CMK (cell line): ENCODE measurements around the gene POLD3.
"Not testable (repeated sequence)": the region's sequence is repeated elsewhere in the genome, so short reads cannot be mapped to it uniquely, and the experiment has no call there.

Source experiments
- DNase-seq: peaks from one replicate; pipeline ENCODE4 v3.0.0-alpha.2; 2010; ENCODE audit warnings: low read depth

Gene POLD3

DNA sequence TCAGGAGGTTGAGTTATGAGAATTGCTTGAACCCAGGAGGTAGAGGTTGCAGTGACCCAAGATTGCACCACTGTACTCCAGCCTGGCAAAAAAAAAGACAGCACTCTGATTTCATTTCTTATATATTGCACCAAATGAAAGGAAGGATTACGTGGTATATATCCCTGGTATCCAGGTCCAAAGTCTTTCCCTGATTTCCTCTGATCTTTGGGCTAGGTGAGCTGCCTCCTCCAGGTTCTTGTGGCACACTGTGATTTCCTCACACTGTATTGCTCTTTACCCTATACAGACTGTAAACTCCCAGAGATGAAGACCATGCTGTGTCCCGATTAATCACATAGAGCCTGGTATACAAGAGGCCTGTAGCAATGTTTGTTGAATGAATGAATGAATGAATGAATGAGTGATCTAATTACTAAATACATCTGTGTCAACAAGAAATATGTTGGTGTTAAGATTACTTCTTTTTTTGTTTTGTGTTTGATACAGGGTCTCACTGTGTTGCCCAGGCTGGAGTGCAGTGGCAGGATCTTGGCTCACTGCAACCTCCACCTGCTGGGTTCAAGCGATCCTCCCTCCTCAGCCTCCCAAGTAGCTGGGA is 9.3 kb upstream of the POLD3 start:
- DNase-seq, result no peak

DNA sequence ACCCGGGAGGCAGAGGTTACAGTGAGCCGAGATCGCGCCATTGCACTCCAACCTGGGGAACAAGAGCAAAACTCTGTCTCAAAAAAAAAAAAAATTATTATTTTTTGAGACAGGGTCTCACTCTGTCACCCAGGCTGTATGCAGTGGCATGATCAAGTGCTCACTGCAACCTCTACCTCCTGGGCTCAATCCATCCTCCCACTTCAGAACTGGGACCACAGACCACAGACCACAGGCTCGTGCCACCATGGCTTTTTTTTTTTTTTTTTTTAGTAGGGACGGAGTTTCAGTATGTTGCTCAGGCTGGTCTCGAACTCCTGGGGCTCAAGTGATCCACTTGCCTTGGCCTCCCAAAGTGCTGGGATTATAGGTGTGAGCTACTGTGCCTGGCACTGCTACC is 1.9 kb upstream of the POLD3 start:
- DNase-seq, result not testable (repeated sequence)

DNA sequence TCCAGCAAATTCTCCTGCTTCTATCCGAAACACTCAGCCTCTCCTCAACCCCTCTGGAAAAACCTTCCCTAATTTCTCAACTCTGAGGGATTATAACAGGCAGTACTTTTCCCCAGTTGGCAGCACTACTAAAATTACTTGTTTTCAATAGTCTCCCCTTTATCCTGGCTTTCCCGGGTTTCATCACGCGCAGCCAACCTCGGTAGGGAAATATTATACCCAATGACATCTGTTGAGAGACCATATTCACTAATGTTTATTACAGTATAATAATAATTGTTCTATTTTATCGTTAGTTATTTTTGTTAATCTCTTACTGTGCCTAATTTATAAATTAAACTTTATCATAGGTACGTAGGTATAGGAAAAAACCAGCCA is 330 bp upstream of the POLD3 start:
- DNase-seq, result no peak

DNA sequence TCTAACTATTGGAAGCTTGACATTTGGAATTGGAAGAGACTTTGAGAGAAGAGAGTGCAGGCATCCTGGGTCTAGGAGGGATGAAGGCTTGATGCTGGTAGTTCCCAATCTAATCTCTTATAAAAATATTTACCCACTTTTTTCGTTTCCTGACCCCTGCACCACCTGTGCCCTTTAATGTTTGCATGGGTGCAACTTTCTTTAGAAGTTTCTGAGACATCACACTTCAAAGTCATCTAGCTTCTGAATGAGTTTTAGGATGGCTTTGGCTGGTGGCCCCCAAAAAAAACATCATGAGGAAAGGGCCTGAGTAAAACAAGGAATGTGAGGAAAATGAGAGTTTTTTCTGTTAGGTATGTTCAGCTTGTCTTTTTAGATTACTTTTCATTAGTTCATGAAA is 1.1 kb downstream of the POLD3 start:
- DNase-seq, result no peak

DNA sequence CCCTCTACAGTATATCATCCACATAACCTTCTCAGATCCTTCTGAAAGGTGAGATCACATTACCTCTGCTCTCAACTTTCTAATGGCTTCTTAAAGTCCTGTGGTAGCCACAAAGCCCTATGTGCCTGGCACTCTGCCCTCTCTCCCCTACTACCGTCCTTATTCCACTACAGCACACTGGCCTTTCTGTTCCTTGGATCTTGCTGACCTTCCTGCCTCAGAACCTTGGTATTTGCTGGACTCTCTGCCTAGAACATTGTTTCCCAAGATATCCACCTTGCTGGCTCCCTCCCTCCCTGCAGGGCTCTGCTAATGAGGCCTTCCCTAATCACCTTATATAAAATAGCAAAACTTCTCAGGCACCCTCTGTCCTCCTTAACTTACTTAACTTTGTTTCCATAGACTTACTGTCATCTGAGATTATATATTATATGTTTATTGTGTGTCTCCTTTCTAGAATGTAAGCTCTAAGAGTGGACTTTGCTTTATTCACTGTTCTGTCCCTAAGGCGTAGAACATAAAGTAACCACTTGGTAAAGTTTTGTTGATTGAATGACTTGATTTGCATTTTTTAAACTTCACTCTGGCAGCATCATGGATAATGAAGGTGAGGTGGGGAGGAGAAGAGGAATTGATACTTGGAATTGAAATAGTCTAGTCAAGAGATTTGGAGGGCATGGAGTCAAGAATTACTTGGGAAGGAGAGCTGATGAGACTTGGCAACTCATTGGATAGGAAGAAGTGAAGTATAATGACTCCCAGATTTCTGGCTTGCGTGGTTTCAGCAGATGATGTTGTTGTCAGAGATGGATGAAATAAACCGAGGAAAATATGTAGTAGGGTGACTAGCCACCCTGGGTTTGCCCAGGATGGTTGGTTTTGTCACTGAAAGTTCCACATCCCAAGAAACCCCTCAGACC is 10.5 kb downstream of the POLD3 start:
- no peak for DNase-seq

DNA sequence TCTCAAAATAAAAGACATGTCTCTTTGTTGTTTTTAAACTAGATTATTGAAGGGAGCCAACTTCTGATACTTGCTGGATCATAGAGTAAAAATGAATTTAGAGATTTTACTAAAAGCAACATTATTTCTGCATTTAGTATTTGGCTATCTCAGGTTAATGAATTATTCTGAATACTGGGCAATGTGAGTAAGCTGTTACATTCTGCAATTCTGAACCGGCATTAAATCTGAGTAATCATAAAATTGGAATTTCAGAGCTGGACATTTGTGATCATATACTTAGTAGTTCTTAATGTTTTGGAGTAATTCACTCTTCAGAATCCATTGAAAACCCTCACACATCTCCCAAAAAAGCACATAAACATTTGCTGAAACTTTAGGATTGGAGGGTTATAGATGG is 11.5 kb downstream of the POLD3 start:
- DNase-seq, result no peak

DNA sequence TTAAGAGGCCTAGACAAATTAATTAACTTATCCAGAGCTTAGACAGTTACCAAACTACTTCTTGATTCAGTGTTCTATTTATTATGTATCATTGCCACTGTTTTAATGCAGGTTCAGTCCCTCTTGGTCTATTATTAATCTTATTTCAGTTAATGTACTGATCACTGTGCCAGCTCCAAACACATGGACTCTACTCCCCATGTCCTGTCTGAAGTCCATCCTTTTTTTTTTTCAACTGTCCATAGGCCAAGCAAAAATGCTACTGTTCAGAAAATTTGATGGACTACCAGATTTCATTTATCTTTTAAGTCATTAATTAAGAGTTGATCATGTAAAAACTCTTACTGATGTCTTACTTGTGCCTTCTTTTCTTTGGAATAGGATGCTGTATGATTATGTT is 11.9 kb downstream of the POLD3 start:
- DNase-seq, result no peak

DNA sequence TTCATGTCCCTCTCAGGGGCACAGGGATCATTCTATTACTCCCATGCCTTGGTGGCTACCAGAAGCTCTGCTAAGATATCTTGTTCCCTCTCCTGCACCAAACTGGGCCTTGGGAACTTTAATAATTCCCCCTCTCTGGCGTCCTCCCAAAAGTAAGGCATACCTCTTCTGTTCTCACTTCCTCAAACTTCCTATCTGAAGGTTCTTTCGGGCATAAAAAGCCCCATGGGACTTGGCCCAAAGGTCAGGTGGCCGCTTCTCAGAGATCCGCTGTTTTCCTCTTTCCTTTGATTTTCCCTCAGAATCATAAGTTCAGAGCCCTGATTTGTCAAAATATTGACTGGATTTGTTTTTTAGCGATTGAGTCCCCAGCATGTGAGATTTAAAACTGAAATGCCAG is 13.0 kb downstream of the POLD3 start:
- DNase-seq, result no peak

DNA sequence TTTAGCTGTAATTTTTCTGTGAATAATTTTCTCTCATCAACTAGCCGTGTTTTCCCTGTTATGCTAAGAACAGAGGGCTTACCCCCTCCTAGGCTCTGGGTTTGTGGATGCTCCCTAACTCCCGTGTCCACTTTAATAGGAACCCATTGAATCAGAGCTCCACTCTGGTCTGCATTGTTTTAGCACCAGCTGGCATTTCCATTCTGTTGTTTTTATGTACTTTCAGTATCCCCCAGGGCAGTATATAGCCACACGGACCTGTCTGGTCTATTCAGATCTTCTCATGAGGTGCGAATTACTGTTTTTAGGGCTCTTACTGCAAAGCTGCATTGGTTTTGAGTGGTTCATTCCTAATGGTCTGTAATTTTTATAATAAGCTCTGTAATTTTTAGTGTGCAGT is 16.0 kb downstream of the POLD3 start:
- DNase-seq, result no peak

DNA sequence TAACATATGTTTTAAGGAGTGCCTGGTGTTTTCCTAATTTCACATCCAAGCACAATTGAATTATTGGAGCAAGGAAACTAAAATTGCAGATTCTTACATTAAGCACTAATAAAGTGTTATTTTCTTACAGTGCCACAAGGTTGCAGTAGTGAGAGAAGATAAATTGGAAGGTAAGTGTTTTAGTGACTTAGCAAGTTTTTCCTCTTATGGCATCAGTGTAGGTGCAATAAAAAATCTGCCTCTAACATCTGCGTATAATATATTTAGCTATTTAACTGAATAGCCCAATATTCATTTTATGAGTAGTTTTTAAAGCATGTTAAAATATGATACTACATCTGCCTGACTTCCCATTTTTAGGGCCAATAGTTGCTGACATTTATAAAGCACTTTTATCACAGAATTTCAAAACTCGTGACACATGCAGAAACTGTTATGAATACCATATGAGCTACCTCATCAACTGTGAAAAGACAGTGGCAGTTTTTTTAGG is 19.0 kb downstream of the POLD3 start:
- DNase-seq, result no peak

DNA sequence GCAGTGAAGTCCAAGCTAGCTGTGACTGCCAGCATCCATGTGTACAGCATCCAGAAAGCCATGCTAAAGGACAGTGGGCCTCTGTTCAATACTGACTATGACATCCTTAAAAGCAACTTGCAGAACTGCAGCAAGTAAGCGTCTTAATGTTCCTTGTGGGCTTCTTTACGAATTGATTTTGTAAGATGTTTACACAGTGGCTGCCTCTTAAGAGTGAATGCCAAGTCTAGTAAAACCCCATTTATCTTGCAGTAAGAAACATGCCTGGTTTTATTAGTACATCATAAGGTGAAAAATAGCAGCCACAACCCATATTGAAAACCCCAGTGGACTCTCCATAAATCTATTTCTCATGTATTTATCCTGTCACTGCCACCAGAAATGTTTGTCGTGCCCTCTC is 20.5 kb downstream of the POLD3 start:
- no peak for DNase-seq

DNA sequence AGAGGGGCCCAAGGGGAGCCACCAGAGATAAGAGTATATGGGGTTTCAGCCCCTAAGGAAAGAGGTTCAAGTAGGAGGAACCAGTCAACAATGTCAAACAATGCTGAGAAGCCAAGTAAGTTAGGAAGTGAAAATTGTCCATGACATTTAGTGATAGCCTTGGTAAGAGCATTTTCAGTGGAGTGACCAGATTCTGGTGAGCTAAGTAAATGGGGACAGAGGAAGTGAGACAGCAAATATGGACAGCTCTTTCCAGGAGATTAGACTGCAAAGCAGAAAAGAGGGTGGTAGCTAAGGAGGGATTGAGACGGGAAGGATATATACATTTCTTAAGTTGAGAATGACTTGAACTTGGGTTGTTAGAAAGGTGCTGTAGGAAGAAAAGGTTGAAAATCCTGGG is 22.9 kb downstream of the POLD3 start:
- DNase-seq, result peak; percentile 54

DNA sequence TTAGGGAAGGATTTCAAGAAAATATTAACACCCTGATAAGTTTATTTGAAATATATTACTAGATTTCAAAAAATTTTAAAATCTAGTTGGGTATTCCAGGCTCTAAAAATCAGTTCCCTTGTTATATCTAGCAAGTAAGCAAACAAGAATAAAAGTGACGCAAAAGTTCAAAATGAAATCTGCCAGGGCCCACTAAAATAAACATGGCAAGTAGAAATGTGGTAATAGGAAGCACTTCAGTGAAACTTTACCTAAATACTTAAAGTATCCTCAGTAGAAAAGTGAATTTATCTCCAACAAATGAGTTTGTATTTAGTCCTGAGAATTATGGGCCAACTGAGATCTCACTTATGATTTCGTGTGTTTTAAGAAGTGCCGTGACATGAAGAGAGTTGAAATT is 23.6 kb downstream of the POLD3 start:
- no peak for DNase-seq

DNA sequence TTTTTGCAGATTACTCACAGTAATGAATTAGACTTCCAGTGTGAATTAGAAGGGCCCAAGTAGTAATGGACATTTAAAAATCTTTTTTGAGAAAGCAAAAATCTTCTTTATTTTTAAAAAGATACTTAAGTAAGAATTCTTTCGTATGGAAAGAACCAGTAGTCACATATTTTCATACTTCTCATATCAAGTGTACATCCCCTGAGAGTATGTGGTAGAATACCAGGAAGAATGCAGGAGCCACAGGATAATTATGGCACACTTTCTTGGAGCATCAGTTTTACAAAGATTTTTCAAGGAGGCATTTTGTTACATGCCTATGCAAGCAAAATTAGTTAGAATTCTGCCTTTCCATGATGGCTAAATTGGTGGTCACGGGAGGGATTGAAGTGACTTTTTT is 28.1 kb downstream of the POLD3 start:
- DNase-seq, result no peak

DNA sequence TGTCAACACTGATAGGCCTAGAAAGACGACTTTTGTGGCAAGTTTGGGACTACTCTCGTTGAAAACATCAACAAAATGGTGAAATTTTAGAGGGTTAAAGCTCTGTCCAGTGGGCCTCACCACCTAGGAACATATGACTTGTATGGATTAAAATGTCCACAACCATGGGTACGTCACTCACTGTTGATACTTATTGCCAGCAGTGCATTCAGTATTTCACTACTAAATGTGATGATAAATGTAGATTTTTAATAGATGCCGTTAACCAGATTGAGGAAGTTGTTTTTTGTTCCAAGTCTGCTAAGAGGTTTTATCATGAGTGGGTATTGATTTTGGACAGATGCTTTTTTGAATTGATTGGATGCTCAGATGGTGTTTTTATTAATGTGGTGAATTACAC is 33.7 kb downstream of the POLD3 start:
- DNase-seq, result no peak

DNA sequence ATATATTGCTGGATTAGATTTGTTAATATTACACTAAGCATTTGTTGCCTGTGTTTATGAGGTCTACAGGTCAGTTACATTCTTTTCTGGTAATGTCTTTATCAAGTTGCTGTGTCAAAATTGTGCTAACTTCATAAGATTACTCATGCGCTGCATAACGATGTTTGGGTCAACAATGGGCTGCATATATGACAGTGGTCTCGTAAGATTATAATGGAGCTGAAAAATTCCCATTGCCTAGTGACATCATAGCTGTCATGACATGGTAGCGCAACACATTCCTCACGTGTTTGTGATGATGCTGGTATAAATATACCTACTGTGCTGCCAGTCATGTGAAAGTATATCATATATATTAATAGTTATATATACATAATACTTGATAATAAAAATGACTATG is 34.2 kb downstream of the POLD3 start:
- DNase-seq, result no peak

DNA sequence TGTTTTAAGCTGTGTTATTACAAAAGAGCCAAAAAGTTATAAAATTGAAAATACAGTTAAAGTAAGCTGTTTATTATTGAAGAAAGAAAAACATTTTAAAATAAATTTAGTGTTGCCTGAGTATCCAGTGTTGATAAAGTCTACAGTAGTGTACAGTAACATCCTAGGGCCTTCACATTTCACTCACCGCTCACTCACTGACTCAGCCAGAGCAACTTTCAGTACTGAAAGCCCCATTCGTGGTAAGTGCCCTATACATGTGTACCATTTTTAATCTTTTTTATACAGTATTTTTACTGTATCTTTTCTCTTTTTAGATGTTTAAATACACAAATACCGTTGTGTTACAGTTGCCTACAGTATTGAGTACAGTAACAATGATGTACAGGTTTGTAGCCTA is 35.0 kb downstream of the POLD3 start:
- no peak for DNase-seq

DNA sequence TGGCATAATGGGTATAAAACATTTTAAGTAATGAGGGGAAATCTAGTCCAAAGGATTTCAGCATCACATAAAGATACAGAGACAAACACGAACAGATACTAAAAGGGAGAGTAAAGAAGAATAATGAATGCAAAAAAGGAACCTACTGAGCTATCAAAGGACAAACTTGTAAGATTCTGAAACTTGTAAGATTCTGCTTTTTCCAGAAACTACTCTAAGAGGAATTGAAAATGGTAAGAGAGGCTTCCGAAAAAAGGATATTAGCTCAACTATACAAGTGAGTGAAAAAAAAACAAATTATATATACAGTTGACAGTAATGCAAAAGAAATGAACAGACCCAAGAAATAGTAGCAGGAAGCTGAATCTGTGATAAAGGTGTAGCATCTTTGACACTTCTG is 37.7 kb downstream of the POLD3 start:
- DNase-seq, result no peak

DNA sequence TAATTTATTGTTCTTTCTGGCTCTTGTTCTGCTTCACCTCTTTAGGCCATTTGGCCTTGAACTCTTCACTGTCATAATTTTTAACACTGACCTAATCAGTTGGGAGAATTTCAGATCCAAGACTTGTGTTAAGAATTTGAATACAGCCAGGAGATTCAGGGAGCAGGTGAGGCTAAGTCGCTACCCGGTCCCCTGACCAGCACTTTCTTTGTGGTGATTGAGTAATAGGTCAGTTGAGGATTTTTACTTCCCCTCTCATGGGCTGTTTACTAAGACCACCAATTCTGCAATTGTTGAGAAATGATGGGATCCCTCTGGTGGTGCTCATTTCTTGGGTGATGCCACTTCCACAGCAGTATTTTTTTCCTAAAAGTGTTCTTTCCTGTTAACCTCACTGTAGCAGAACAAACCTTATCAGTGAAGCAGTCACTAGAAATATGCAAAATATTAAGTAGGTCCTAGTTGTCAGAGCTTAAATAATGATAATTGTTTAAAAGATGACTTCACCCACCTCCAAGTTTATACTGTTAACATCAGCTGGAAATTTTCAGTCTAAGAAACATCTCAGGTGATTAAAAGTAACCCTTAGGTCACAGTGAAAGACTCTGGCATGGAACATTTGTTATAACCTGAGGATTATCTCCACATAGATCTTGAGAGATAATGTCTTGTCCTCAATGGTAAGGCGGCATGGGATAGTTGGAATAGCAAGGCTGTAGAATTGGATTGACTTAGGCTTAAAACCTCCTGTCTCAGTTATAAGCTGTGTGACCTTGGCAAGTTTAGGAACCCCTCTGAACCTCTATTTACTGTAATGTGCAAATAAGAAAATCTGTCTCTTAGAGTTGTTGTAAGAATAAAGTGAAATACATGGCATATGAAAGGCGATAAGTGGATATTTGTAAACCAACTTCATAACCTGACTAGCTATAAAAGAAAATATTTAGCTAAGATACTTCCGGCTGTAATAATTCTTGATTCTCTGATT is 41.3 kb downstream of the POLD3 start:
- no peak for DNase-seq

DNA sequence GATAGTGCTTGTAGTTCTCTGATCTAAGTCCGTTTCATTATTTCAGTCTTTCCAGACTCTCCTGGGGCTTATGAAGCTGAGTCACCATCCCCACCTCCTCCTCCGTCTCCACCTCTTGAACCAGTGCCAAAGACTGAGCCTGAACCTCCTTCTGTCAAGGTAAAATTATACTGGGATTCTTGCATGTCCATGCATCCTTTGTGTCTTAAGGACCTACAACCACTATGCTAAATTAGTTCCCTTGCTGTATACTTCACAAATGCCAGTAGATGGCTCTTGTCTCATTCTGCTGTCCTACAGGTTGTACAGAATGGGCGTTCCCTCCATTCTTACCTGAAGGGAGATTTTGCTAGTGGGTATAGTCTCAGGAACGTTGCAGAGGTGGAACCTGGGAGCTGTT is 42.2 kb downstream of the POLD3 start:
- DNase-seq, result no peak

DNA sequence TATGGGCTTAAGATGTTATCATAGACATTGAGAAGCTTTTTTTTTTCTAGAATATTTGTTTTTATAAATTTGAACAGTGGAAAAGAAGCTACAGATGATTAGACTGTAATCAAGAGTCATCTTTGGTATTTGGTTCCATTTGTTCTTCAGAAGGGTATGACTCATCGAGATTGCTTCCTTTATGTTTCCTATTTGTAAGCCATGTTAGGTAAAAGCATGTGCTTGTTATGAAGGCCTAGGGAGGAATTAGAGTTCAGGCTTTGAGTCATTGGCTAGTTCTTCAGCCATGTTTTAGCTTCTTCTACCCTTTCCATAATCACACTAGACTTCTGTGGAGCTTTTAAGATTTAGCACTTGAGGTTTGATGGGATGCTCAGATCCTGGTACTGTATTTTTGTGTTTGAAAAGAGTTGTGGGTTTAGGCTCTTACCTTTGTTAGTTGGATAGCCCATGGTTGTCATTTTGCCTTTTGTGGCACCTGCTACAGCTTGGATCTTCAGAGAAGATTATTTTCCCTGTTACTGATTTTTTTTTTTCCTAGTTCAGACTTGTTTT is 44.3 kb downstream of the POLD3 start:
- no peak for DNase-seq

DNA sequence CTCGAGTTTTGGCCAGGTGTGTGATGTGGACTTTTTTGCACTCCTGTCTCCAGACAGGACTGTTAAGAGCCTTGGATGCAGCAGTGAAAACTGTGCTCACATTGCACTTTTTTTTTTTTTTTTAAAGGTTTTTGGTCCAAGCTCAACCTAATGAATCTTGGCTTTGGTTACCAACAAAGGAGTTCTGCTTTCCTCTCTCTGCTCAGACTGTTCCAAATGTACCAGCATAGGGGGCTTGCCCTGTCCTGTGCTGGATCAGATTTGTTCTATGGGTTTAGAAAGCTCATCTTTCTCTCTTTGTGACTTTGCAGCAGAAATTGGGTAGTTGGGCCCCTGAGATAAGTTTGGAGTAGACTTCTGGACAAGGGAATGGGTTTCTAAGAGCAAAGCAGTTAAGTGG is 45.3 kb downstream of the POLD3 start:
- no peak for DNase-seq
